Activated CD4-positive, CD25-positive, alpha-beta regulatory T cell treated with anti-CD3 and anti-CD28 coated beads, Interleukin-2, amount 50 U/mL, for 24 hours (primary cell): ENCODE measurements around the gene CDKL4.
A peak's percentile ranks its signal among the peaks of the same experiment; 100 is the strongest.
"Not testable (repeated sequence)": the region's sequence is repeated elsewhere in the genome, so short reads cannot be mapped to it uniquely, and the experiment has no call there.

ENCODE experiments used
- ATAC-seq, 2 donors: fragments of 150-1000 bp; cut with Tn5 transposase; one replicate each; pipeline ENCODE4 v1.10.0; 2021; ENCODE audit warnings: mild to moderate bottlenecking in 1 of 2, moderate library complexity in 1 of 2

The CDKL4 gene

GRCh38 chr2:39228413-39229209 is 15.2 kb downstream of the CDKL4 start:
- ATAC-seq: no peak

- peak; percentile 84 to 87 for ATAC-seq
Observed at GRCh38 chr2:39227628-39228412, 15.9 kb downstream of the CDKL4 start.

GRCh38 chr2:39225567-39225966 is 18.2 kb downstream of the CDKL4 start:
- ATAC-seq: peak in 1 of 2 donors; percentile 11

GRCh38 chr2:39223909-39224308 is 19.9 kb downstream of the CDKL4 start:
- ATAC-seq: no peak

- ATAC-seq: no peak
Observed at GRCh38 chr2:39221459-39221858, 22.3 kb downstream of the CDKL4 start.

- ATAC-seq: no peak
Observed at GRCh38 chr2:39220136-39220535, 23.6 kb downstream of the CDKL4 start.

GRCh38 chr2:39218391-39218790 is 25.4 kb downstream of the CDKL4 start:
- no peak for ATAC-seq

GRCh38 chr2:39217192-39217550 is 26.6 kb downstream of the CDKL4 start:
- peak; percentile 91 for ATAC-seq

GRCh38 chr2:39216346-39217191 is 27.2 kb downstream of the CDKL4 start:
- peak; percentile 80 to 82 for ATAC-seq

- ATAC-seq: peak; percentile 25 to 31
Observed at GRCh38 chr2:39215545-39215944, 28.2 kb downstream of the CDKL4 start.

- ATAC-seq: no peak
Observed at GRCh38 chr2:39213015-39213414, 30.8 kb downstream of the CDKL4 start.

GRCh38 chr2:39210846-39211245 is 32.9 kb downstream of the CDKL4 start:
- no peak for ATAC-seq

- no peak for ATAC-seq
Observed at GRCh38 chr2:39203382-39203781, 40.4 kb downstream of the CDKL4 start.

GRCh38 chr2:39202639-39203369 is 41.0 kb downstream of the CDKL4 start:
- ATAC-seq: no peak

- ATAC-seq: not testable (repeated sequence)
Observed at GRCh38 chr2:39197003-39197402, 46.8 kb downstream of the CDKL4 start.

- no peak for ATAC-seq
Observed at GRCh38 chr2:39194686-39195085, 49.1 kb downstream of the CDKL4 start.

- no peak for ATAC-seq
Observed at GRCh38 chr2:39188960-39189494, 54.7 kb downstream of the CDKL4 start.

- ATAC-seq: no peak
Observed at GRCh38 chr2:39183673-39184072, 60.1 kb downstream of the CDKL4 start.

- ATAC-seq: no peak
Observed at GRCh38 chr2:39181297-39181696, 62.5 kb downstream of the CDKL4 start.

GRCh38 chr2:39179974-39180960 is 63.5 kb downstream of the CDKL4 start:
- no peak for ATAC-seq

- no peak for ATAC-seq
Observed at GRCh38 chr2:39178756-39179155, 65.0 kb downstream of the CDKL4 start.
